Activated T-cell treated with anti-CD3 and anti-CD28 coated beads for 24 hours (primary cell): Measurements from ENCODE around the gene GALNT2.

Experiments used
- DNase-seq: peaks from one replicate; pipeline ENCODE4 v3.0.0-alpha.2; 2020; ENCODE audit warnings: low read depth

The GALNT2 gene

DNA sequence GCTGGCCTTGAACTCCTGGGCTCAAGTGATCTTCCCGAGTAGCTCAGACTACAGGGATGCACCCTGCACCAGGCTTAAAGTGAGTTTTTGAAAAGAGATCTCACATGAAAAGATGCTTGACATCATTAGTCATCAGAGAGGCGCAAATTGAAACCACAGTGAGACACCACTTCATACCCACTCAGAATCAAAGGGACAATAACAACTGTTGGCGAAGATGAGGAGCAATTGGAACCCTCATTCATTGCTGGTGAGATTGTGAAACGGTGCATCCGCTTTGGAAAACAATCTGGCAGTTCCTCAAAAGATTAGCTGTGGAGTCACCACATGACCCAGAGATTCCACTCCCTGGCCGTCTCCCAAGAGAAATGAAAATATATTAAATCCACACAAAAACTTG, 236.8 kb downstream of the GALNT2 start:
- no peak for DNase-seq

DNA sequence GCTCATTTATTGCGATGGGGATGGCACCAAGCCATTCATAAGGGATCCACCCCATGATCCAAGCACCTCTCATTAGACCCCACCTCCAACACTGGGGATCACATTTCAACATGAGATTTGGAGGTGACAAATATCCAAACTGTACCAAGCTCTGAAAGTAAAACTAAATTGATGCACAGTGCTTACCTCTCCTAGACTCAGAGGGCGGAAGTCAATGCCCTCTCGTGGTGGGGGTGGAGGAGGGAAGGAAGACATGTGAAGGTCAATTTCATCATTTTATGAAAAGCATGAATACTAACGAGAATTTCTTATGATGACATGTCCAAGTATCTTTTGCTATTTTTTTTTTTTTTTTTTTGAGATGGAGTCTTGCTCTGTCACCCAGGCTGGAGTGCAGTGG, 239.1 kb downstream of the GALNT2 start:
- no peak for DNase-seq

DNA sequence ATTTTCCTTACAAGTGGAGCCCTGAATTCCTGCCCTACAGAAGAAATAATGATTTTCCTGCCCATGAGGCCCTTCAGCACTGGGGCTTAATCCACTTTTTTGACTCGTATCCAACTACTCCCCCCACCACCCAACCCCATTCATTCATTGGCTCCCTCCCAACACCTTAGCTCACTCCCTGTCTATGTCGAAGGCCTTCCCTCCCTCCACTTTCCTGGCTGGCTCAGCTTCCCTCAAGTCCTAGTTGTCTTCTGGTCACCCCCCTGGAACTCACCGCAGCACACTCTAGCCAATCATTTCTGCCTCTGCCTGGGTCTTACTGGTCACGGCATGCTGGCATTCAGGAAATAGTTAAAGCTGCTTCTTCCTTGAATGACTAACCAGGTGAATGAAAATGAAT, 240.2 kb downstream of the GALNT2 start:
- DNase-seq, result no peak

DNA sequence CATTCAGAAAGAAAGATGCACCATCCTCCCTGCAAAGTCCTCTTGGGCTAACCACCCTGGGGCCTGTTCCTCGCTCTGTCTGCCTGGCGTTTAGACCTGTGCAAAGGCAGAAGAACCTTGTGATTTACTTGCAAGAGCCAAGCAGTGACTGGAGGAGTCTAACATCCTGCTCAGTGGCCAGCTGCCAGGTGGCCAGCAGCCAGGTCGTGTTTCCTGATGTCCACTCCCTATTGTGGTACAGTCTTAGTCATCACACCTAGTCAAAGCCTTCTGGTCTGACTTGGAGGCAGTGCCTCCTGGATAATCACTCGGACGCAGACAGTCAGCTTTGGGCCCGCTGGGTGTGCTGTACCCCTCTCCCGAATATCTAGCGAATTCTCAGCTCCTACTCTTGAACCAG, 241.0 kb downstream of the GALNT2 start:
- no peak for DNase-seq

DNA sequence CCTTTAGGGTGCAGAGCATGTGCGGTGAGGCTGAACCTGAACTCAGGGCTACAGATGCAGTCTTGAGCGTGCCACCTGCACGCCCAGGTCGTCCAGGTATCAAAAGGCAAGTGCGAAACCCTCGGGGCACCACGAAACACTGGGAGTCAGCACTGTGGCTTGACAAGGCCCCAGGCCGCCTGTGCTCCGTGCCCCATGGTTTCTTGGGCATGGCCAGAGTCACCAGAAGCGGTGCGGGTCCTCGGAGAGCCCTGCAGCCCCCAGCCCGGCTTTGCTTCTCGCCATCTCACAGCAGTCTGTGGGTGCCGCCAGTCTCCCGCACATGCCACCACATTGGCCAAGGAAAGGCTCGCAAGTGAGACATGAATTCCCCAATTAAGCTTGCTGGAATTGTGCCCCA, 241.8 kb downstream of the GALNT2 start:
- DNase-seq, result no peak

DNA sequence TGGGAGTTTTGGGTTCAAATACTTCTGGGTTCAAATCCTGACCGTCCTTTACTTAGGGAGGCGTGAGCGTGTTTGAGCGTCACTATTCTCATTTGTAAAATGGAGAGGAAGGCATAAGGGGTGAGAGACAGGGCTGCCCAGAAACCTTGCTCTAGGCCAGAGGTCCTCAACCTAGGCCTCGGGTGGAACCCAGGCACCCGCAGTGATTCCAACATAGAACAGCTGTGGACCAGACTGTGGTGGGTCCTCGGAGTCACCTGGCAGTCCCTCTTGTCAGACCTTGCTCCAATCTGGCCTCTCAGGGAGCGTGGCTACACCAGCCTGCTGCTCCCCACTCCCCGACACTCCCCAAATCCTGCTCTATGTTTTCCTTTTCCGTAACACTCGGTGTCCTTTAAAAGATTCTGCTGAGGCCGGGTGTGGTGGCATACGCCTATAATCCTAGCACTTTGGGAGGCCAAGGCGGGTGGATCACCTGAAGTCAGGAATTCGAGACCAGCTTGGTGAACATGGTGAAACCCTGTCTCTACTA, 242.7 kb downstream of the GALNT2 start:
- DNase-seq, result no peak

DNA sequence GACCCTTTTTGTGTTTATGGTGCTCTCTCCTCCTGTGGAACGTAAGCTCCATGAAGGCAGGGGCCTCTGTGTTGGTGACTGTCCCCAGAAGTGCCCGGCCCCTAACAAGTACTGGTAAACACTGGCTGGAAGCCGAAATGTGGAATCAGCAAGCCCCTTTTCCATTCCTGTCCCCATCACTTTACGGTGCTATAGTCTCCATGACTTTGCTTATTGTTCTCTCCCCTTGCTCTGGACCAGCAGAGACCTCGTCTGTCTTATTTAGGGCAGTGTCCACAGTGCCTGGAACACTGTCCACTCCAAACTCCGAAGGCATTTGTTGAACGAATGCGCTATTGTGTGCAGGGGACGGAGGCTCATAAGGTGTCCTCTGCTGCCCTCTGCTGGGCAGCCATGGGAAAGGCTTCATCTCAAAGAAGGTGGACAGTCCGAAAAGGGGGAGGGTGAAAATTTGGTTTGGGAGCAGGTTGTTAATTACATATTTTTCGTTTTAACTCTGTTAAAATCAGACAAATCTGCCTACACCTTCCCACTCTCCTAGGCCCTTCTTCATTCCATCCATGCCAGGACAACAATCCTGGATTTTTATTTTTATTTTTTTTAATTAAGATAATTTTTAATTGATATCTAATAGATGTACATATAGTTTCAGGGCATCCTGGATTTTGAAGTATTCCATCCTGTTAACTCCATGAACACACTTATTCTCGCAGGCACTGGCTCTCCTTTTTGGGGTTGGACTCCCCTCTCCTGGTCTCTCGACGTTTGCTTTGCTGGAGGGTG, 243.5 kb downstream of the GALNT2 start:
- peak; percentile 39 for DNase-seq

DNA sequence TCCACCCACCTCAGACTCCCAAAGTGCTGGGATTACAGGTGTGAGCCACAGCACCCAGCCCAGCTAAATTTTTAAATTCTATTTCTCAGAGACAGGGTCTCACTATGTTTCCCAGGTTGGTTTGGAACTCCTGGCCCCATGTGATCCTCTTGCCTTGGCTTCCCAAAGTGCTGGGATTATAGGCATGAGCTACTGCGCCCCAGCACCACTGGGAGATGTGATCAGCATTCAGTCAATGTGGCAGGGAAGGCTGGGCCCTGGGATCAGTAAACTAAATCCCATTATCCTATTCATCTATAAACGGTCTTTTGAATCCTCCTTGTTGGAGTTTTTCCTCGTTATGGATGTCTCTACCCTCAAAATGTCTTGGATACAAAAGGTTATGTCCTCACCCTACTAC, 245.6 kb downstream of the GALNT2 start:
- DNase-seq, result no peak

DNA sequence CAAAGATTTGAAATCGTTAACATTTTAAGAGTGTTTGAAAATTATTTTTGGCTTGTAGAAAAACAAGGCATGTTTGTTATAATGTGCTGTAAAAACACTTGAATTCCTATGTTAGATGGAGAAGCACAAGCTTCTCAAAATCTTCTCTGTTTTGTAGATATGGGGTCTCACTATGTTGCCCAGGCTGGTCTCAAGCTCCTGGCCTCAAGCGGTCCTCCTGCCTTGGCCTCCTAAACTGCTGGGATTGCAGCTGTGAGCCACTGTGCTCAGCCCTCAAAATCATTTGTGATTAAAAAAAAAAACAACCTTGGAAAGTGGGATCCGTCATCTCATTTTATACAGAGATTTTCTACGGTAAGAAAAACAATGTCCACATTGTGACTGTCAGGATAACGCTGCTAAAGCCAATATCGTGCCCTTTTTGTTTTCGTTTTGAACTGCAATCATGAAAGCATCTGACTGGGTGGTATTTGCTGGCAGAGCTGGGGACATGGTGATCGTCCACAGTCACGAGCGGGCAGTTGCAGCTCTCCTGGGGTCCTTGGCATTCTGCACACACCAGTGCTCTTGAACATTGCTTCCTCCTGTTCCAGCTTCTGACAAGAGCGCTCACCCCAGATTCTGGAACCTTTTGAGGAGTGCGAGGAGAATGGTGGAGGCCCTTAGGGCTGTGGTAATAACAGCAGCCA, 246.6 kb downstream of the GALNT2 start:
- DNase-seq, result no peak

DNA sequence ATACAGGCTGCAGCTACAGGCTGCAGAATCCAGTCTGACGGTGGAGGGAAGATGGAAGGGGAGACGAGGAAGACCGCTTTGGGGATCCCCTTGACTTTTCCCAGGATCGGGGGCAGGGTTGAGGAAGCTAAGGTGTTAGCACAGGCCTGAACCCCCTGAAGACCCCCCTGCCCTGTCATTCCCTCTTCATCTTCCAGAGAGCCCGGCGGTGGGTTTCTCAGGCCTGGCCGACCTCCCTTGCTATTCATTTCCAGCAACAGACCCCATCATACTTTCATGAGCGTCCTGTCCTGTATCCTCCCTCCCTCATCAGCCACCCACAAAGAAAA, 247.1 kb downstream of the GALNT2 start:
- no peak for DNase-seq

DNA sequence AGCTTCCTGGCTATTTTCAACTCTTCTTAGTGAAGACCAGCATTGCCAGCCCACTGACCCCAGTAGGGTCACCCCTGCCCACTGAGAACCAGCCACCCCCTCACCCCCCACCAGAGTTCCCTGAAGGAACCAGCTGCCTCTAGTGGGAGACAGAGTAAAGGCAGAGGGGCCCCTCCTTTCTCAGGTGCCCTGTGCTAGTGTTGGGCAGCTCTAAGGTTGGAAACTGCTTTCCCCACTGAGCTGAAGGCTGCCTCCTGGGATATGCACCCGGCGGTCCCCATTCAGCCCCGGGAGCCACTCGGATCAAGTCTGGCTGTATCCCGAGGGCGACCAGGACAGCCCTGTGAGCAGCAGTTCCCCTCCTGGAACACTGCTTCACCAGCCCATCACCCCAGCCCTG, 248.1 kb downstream of the GALNT2 start:
- no peak for DNase-seq

DNA sequence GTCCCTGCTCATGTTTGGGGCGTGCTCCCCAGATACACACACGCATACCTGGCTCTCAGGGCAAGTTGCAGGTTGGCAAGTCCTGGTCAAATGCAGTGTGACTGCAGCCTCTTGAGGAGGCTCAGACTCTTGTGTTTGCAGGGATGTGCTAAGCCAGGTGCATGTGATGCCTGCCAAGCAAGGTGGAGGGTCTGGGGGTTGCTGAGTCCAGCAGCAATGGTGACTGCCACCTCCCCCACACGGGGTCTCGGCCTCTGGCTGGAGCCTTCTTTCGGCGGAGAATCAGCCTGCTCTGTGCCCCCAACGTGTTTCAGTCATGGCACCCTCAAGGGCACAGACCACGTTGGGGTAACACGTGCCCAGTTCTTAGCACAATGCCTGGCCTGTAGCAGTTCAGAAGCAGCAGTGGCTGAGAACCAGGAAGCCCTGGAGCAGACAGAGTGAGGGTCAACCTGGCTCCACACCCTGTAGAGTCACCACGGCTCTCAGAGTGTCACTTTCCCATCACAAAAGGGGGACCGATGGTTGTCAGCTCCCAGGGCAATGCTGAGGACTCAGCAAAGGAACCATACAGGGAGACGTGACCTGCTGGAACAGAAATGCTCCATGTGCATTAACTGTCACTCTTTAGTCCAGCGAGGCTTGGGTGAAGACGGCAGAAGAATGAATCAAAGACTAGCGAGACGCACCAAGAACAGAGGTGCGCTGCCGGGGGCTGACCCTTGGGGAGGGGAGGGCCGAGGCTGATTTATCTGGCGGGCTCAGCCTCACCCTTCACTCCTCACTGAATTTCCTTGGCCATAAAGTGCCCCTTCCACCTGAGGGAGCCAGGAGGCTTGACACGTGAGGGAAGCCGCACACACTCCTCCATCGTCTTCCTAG, 250.1 kb downstream of the GALNT2 start:
- DNase-seq, result no peak

DNA sequence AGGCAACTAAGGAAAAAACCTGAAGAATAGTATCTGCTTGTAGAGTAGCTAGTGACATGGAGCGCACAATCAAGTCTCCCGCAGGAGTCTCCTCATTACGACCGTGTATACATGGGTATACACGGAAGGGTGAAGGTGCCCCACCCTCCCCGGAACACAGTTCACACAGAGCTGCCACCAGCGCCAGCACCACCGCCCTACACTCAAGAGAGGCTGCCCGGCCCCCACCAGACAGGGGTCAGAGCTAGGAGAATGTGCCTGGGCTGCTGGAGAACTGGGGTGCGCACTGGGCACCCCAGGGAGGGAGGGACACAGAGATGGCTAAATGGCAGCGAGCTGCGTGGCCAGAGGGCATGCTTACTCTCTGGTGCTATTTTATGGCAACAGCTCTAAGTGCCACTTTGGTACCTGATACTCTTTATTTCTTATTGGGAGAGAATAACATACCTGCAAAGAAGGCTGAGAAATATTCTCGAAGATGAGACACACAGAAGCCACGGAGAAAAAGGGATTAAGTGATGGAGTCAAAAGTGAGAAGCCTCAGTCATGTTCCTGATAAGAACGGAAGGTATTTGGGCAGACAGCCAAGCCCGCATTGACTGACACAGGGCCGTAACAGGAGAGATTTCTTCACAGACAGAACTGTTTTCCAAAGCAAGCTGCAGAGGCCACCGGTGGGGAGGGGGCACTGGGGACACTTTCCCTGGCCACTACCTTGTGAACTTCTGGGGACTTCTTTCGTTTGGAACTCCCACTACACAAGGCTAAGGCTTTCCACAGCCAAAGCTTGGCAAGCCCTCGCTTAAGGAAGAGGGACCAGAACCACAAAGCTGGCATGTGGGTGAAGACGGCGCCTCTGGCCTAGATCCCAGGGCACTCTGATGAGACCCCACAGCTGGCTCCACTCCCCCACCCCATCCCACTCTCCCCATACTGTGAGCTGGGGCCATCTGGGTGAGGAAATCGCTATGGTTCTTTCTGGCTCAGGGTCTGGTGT, 251.1 kb downstream of the GALNT2 start:
- DNase-seq, result no peak

DNA sequence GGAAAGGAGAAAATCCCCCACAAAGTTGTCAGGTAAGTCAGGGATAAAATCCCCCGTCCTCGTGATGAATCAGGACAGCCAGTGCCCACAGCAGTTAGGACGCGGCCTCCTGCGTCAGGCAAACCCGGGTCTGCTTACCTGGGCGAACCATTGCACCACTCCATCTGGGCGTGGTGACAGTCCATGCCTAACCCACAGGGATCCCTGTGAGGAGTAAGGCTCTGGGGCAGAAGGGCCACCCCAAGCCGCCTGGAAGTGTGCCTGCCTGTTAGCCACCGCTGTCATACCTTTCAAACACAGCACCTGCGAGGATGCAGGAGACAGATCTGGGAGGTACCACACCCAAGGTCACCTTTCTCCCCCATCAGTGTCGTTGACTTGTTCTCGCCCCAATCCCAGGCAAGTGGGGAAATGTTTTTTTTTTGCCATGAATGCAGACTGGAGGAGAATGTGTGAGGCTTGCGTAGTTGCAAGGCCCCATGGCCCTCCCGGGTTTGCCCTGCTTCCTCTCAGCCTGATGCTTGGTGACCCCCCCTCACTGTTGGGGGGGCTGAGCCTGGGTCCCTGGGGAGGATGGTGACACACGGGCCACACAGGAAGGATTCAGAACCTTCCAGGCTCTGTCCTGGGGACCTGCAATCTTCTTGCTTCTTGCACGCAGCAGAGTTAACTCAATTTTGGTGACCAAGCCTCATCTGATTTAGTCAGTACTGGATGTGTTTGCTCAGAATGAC, 252.1 kb downstream of the GALNT2 start:
- no peak for DNase-seq

DNA sequence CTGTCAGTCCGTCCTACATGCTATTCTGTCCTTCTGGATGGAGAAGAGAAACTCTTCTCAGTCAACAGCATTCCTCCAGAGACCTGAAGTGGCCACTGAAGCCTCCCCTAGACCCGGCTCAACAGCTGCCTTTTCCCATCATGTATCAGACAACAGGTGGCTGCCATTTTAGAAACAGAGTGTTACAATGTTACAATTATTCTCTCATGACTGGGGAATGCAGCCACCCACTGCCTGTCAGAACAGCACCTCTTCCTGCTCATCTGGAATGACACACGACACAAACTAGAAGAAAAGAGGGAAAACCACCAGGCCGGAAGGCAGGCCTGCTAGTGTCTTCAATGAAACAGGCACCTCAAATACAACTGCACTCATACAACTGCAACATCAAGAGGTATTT, 253.8 kb downstream of the GALNT2 start:
- DNase-seq, result no peak

DNA sequence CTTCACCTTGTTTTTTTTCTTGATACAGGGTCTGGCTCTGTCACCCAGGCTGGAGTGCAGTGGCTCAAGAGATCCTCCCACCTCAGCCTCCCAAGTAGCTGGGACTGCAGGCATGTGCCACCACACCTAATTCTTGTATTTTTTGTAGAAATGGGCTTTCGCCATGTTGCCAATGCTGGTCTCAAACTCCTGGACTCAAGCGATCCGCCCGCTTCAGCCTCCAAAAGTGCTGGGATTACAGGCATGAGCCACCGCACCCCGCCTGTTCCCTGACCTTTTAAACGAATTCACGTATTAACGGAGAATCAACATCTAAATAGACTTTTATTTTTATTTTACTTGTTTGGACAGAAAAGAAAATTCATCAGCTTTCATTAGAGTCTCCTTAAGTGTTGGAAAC, 254.3 kb downstream of the GALNT2 start:
- no peak for DNase-seq

DNA sequence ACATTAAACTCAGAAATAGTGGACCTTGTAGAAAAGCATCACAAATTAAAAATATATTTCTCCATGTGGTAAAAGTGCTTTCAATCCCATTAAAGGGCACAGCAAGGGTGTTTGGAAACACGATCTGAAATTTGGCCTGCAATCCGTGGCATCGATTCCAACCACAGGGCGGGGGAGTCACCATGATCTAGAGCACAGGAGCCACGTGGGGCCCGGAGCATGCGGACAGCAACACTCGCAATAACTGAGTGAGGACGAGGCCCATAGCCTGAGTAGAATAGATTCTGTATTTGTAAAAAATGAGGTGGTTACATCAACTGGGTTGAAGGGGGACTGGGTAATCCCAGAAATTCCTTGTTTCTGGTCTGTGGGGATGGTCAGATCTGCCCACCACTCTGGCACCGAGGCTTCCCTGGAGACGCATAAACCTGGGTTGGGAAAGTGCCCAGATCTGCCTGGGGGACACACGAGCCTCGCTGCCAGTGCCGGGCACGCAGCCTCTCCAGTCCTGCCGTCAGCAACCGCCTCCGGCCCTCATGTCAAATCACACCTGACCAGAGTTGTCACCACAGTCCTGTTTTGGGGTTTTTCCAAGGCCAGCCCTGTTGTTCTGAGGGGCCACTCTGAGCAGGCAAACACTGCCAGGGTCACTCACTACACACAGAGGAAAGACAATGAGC, 254.8 kb downstream of the GALNT2 start:
- no peak for DNase-seq

DNA sequence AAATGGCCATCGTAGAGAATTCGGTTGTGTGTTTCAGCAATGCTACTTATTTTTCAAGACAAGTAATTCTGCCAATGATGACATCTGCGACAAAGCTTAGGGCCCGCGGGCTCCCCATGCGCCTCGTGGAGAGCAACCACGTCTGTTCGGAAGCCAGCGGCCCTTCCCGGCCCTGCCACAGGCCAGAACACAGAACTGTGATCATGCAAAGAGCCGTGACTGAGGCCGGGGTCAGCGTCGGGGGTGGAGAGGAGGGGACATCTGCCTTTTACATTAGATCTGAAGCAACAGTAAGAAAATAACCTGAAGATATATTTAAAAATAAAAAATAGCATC, 255.4 kb downstream of the GALNT2 start:
- DNase-seq, result no peak

DNA sequence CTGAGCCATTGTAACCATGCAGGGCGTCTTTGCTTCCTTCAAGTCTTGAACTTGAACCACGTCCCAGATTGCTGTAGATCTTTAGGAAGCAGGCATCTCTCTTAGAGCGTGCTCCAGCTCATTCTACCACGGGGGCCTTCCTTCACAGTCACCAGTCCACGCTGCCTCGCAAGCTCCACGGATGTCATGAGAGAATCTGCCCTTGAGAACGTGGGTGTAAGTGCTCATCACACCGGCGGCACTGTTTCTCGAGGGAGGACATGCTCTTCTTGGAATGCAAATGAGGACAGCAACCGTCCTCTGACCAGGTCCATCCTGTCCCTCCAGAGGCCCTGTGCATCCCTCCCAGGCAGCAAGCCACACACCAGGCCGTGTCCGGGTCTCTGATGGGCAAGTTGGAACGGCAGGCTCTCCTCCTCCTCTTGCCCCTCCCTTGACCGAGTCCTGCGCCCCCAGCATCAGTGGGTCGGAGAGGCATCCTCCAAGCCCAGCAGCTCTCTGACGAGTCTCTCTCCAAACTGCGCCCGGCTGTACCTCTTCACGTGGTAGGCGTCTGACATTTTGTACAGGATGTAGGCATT, 256.0 kb downstream of the GALNT2 start:
- no peak for DNase-seq

DNA sequence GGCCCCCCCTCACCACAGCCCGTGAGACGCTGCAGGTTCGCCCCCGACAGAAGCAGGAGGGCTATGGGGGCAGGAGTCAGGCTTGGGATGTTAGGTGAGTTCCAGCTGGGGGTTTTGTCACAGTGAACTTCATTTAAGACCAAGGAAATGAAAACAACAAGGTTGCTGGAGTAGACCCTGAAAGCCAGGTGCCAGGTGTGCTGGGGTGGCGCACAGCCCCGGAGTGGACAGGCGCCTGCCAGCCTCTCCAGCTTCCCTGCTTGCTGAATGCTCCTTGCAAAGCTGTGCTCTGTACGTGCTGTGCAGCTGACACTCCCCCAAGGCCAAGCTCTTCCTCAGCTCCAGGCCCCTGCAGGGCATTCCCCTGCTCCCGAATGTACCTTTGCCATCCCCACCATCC, 256.6 kb downstream of the GALNT2 start:
- DNase-seq, result no peak
